ENCODE data around the gene NBEAL2.
"Not testable (repeated sequence)": the region's sequence is repeated elsewhere in the genome, so short reads cannot be mapped to it uniquely, and the experiment has no call there.

The NBEAL2 gene

DNA sequence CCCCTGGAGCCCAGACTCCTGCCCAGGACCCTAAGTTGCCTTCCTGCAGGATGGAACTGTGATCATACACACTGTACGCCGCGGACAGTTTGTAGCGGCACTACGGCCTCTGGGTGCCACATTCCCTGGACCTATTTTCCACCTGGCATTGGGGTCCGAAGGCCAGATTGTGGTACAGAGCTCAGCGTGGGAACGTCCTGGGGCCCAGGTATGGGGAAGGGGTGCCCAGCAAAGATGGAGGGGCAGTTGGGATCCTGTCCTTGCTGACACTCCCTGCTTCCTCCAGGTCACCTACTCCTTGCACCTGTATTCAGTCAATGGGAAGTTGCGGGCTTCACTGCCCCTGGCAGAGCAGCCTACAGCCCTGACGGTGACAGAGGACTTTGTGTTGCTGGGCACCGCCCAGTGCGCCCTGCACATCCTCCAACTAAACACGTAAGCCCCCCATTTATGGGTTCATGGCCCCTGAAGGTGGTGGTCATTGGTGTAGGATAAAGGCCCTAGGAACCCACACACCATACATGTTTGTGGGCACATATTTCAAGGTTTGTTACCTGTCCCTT, 28.8 kb downstream of the NBEAL2 start:
- no peak for FAIRE-seq
- DNase-seq (ENCODE audit: extremely low spot score, insufficient read length, low read depth) = no peak

GRCh38 chr3:47008851-47009224, 29.4 kb downstream of the NBEAL2 start:
- FAIRE-seq = no peak
- no peak for DNase-seq (ENCODE audit: extremely low spot score, insufficient read length, low read depth)

DNA sequence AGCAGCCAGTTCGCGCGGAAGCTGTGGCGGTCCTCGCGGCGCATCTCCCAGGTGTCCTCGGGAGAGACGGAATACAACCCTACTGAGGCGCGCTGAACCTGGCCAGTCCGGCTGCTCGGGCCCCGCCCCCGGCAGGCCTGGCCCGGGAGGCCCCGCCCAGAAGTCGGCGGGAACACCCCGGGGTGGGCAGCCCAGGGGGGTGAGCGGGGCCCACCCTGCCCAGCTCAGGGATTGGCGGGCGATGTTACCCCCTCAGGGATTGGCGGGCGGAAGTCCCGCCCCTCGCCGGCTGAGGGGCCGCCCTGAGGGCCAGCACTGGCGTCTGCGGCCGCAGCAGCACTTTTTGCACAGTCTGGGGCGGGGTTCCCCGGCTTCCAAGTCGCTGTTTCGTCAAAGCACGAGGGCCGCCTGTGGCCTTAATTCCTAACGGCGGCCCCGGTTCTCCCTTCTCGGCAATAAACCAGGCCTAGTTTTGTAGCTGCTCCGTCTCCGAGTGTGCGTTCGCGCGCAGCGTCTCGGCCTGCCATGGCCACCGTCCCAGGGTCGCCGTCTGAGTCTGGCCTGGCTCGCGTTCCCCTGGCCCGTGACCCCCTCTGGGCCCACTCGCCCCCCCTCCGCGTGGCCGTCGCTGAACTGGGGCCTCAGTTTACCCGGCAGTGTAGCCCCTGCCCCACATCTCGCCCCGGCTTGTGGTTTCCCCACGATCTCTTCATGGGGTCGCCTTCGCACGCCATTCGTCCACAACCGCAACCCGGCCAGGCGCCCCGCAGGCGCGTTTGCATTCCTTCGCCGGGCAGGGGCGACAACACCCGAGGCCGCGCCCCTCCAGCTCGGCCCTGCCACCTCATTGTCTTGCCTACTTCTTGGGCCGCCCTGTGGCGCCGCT, 30.0 kb downstream of the NBEAL2 start:
- DNase-seq (ENCODE audit: extremely low spot score, insufficient read length, low read depth) (peak; percentile 92), FAIRE-seq (peak; percentile 85)

- FAIRE-seq (no peak), DNase-seq (ENCODE audit: extremely low spot score, insufficient read length, low read depth) (no peak)
These were observed 30.7 kb downstream of the NBEAL2 start for GRCh38 chr3:47010111-47010712.

GRCh38 chr3:47010910-47011309, 31.4 kb downstream of the NBEAL2 start:
- DNase-seq (ENCODE audit: extremely low spot score, insufficient read length, low read depth) (no peak), FAIRE-seq (no peak)

DNA sequence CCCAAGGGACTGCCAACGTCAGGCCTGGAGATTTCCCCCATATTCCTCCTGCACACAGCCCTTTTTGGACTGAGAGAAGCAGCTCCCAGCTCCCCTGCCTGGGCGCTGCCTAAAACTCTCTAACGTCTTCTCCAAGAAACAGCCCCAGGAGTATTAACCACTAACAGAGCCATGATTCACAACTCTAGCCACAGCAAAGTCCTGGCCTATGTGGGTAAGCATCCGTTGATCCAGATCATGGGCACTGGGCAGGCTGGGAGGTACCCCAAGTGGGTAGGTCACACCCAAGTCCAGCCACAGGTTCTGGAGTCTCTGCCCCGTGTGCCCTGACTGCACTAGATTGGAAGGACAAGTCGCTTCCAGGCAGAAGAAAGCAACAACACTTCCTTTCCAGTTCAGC, 31.9 kb downstream of the NBEAL2 start:
- FAIRE-seq = no peak
- DNase-seq (ENCODE audit: extremely low spot score, insufficient read length, low read depth) = no peak

GRCh38 chr3:47012342-47013230, 33.1 kb downstream of the NBEAL2 start:
- FAIRE-seq (no peak), DNase-seq (ENCODE audit: extremely low spot score, insufficient read length, low read depth) (no peak)

- no peak for DNase-seq (ENCODE audit: extremely low spot score, insufficient read length, low read depth)
- FAIRE-seq = no peak
These were observed 33.8 kb downstream of the NBEAL2 start for GRCh38 chr3:47013231-47013630.

DNA sequence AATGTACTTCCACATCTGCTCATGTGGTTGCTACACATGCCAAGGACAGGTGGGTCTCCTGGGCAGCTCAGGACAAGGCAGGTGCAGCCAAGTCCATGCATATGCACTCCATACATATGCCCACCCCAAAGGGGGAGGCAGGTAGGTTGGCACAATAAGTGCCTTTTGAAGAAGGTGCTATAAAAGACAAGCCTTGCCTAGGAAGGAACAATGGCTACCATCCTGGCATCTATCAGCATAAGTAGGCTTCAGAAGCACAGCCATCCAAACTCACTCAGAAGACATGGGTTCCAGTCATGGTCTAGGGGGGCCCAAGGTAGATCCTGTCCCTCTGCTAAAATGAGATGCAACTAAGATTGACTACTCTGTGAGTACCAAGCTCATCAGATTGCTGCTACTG, 34.6 kb downstream of the NBEAL2 start:
- no peak for DNase-seq (ENCODE audit: extremely low spot score, insufficient read length, low read depth)
- no peak for FAIRE-seq

DNA sequence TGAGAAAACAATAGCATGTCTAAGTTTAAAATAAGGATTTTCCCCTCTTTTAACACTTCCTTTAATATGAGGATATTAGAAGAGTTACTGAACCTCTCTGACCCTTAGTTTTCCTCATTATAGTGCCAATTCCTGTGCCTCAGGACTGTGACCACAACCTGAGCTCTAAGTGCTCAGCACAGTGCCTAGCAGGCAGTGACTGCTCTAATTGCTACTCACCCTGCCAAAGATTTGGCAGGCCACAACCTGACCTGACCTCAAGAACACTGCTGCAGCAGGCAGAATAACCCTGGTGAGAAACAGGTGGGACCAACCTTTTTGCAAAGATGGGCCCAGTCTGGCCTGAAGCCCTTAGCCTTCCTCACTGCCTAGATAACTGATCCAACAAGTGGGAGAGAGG, 35.7 kb downstream of the NBEAL2 start:
- no peak for FAIRE-seq
- no peak for DNase-seq (ENCODE audit: extremely low spot score, insufficient read length, low read depth)

- FAIRE-seq = no peak
- DNase-seq (ENCODE audit: extremely low spot score, insufficient read length, low read depth) = no peak
These were observed 36.8 kb downstream of the NBEAL2 start for GRCh38 chr3:47016086-47016933.

DNA sequence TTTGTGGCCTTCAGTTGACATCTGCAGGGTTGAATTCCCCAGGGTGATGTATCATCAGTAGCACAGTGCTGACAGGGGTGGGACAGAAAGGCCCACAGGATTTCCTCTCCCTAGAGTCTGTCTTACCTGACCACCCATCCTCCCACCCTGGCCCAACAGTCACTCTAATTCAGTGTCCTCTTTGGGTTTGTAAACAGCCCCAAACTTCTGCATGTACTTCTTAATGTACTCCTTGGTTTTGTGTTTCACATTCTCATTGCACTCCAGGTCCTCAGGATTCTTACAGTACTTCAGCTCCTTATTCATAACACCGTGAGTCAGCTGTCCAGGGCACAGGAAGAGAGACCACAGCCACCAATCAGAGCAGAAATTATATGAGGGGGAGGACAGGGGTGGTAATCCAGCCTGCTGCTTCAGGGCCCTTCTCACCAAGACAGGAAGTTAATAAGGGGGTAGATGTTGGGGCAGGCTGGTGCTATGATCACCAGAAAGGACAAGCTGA, 37.5 kb downstream of the NBEAL2 start:
- peak; percentile 57 for FAIRE-seq
- DNase-seq (ENCODE audit: extremely low spot score, insufficient read length, low read depth) = no peak

DNA sequence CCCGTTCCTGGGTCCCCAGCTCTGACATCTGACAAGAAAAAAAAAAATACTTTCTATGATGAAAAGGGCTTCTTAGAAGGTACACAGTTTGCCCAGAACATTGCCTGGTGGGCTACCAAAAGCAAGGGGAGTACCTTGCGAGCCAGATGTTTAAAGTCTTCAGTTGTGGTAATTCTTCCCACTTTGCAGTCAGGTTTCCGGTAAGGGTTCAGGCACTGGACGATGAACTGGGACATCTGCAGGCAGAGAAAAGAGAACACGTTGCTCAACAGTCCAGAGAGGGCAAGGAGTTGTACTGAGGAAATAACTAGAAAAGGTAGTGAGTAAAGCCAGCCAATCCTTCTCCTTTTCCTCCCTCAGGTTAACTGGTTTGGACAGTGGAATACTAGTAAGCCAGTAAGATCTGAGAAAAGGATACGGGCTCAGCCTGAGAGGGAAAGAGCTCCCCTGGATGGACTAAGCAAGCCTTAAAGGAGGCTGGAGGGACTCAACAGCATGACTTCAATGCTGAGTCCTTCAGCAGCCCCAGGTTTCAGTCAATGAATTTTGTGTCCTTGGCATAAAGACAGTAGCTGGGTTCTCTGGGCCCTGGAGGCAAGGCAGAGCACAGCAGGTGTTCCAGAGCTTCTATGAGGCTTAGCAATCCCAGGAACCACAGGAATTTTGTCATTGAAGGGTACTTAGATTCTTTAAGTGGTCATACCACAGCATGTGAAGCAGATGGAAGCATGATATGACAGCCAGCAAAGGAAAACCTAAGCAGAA, 38.2 kb downstream of the NBEAL2 start:
- DNase-seq (ENCODE audit: extremely low spot score, insufficient read length, low read depth) (no peak), FAIRE-seq (peak; percentile 9)

GRCh38 chr3:47018269-47018611, 38.8 kb downstream of the NBEAL2 start:
- FAIRE-seq (no peak), DNase-seq (ENCODE audit: extremely low spot score, insufficient read length, low read depth) (no peak)

DNA sequence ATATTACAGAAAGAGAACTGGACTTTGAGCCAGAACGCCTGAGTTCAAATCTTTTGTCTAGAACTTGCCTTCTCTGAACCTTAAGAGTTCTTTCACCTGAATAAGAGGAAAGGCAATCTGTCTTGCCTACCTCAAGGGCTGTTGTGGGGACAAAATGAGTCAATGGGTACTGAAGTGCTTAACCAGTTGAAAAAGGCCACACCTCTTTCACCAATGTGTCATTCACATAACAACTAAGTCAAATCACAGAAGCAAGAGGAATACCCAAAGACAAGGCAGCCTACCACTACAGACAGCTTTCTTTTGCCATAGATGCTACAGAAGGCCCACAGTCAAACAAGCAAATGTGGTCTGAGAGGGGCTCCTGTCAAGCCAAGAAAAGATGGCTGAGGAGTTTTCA, 39.7 kb downstream of the NBEAL2 start:
- DNase-seq (ENCODE audit: extremely low spot score, insufficient read length, low read depth) (peak; percentile 33), FAIRE-seq (peak; percentile 70)

DNA sequence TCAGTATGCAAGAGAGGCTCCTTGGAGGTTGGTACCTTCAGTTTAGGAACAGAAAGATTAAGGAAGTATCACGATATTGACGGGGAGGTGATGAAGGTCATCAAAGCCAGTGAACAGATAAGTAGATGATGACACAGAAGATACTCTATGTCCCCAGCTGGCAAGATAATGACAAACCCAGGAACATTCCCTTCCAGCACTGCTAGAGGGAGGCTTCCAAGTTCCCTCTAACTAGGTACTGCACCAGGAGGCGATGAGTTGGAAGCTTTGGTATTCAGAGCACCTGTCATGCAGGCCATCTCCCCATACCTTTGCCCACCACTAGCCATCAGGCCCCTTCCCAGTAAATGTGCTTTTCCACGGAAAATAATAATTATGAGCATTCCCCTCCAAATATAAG, 40.8 kb downstream of the NBEAL2 start:
- no peak for FAIRE-seq
- DNase-seq (ENCODE audit: extremely low spot score, insufficient read length, low read depth) = no peak

GRCh38 chr3:47022641-47023071, 43.2 kb downstream of the NBEAL2 start:
- no peak for FAIRE-seq

GRCh38 chr3:47024932-47025331, 45.5 kb downstream of the NBEAL2 start:
- FAIRE-seq (peak; percentile 47), DNase-seq (ENCODE audit: extremely low spot score, insufficient read length, low read depth) (no peak)

More at GRCh38 chr3:47022641-47023071, 43.2 kb downstream of the NBEAL2 start:
- DNase-seq (ENCODE audit: extremely low spot score, insufficient read length, low read depth) = no peak

GRCh38 chr3:47026432-47026831, 47.0 kb downstream of the NBEAL2 start:
- not testable (repeated sequence) for DNase-seq (ENCODE audit: extremely low spot score, insufficient read length, low read depth); FAIRE-seq

Measured in GM18507 (cell line).